Measurements from ENCODE around the gene CEP126.

Gene CEP126

GRCh38 chr11:101914738-101915426 lies at the start of gene CEP126:
Gene CEP126 (plus strand): TSS chr11:101915010. CDS start chr11:101915285, 275 bp downstream.
- peak; percentile 84 to 90 for DNase-seq

DNA sequence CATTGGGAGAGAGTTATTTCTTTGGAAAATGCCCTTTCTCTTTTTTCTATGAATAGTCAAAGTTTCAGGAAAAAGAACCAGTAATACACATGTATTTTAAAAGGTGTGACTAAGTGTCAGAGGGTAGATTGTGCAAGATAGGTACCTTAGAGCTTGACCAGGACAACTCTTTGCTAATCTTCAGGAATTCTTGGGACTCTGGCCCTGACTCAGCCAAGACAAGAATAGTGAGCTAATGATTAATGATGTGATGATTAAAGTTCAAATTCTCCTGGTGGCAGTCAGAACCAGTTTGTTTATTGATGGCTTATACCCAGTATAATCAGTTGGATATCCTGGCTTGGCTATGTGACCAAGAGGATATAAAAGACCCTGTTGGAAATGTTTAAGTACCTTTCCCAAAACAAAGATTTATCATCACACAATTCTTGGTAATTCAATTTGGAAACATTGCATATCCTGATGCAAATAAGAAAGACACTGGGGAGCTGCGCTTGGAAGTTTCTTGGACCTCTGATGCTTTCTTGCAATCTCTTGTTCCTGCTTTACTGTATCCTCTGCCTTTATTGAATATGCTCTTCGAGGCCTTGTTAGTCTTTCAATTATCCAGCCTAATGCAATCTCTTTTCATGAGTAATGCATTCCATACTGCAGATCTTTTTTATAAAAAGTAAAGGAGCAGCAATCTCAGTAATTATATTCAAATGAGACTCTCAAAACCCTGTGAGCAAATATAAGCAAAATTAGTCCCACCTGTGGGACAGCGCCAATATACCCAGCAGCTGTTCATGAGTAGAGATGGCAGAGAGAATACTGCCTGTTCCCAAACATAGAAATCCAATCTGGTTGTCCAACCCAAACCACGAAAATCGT lies 48.0 kb upstream of the CEP126 start:
- no peak for DNase-seq

DNA sequence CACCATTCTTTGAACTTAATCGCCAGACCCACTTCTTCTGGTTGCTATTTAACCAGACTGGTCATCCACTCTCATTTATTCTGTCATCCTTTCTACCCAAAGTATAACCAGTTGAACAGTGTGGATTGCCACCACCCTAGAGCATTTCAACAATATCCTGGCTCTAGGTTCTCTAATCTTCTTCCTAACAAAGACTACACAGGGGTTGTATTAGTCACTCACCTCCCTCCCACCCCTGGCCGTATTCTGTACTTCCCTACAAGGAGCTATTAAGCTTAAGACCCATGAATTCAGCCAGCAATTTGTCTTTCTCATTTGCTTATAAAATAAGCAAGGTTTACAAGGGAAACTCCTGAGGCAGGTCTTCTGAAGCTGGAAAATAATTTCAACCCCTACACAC lies 46.9 kb upstream of the CEP126 start:
- no peak for DNase-seq

DNA sequence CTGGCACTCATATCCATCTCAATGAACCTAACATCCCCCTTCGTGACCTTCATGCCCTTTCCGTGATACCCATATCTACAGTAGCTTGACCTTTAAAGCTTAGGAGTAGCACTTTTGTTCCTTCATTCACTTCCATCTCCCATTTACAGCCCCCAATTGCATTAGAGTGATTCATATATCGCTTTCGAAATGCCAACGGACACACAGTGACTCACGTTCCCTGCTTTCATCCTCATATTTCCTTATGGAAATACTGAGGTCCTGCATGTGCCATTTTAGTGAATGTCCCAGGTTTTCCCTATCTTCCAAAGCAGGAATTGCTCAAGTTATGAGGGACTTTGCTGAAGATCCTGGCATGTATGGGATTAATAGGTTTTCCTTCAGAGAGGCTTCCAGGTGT lies 44.3 kb upstream of the CEP126 start:
- DNase-seq: no peak

DNA sequence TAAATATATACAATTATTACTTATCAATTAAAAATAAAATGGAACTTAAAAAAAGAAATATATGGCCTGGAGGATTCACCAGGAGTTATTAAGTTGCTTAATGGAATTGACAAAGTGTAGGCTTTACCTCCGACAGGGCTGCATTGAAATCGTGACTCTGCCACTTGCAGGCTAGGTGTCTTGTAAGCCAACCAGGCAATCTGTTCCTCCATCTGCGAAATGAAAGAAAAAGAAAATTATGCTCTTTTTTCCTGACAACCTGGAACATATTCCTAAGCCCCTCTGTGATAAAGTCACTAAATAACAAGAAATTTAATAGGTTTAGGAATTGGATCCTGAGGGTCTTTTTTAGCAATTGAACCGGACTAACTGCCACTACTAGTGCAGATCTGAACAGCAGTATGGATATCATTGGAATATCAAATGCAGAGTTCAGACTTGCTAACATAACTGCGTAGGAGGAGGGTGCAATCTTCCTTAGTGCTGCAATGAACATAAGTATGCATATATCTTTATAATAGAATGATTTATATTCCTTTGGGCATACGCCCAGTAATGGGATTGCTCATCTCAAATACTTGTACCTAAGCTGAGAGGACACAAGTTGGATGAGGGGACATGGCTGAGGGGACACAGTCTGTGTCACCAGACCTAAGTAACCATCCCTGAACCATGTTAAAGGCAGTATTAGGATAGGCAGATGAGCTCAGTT lies 42.5 kb upstream of the CEP126 start:
- DNase-seq: no peak

DNA sequence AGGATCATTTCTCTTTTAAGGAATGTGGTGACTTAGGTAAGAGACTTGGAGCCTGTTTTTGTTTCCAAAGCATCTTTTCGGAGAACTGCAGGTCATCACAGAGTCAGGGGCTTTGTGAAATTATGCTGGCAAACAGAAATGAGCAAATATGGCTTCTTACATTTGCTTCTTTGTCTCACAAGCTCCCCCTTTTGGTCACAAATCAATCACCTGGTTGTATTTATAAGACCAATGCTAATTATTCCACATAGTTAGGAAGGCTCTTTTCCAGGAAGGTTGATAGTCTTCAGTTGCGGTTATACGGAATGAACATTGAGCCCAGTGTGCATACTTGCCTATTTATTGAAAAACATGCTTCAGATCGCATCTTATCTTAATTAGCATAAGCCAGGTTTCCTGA lies 34.6 kb upstream of the CEP126 start:
- DNase-seq: no peak

DNA sequence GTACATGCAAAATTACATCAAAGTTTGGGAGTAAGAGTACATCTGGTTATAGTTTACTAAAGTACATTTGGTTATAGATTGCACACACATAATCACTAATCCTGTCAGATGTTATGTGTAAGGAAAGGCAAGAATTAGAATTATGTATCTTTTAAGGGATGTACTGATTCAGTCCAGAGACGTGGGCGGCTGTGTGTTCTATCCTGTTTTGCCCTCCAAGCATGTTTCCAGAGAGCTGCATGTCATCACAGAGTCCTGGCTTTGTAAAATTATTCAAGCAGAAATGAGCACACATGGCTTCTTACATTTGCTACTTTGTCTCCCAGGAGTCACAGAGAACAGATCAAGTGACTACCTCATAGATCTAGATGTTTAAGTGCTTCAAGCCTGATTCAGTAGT lies 33.2 kb upstream of the CEP126 start:
- DNase-seq: no peak

DNA sequence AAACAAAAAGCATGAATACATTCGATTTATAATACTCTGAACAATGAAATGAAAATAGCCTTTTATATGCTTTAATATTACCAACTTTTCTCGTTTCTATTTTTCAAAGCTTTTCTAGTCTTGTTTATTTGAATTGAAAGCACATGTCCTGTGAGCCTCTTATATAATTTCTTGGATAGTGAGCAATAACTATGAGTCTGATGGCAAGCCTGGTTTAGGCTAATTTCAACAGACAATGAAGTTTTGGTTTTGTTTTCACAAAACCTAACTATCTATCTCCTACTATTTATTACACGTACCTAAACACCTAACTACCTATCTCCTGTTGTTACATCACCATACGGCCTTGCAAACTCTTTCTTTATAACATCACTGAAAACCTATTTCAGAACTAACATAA lies 29.2 kb upstream of the CEP126 start:
- no peak for DNase-seq

DNA sequence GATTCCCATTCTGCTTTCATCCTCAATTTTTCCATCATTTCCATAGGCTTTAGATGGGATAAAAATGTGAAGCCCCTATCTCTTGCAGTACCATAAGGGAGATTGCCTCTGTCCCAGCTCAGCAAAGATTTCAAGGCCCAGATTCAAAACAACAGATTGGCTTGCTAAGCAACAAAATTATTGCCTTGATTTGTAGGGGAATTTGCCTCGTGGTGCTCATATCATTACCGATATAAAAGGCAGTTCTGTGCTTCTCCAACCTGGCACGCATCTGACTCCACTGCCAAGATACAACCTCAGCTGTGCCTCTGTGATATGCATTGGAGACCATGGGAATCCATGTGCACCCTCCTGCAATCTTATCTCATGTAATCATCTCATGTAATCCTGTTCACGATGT lies 25.0 kb upstream of the CEP126 start:
- DNase-seq: no peak

- DNase-seq: no peak
These were observed 20.3 kb upstream of the CEP126 start for GRCh38 chr11:101894505-101894904.

GRCh38 chr11:101907815-101908214 lies 7.0 kb upstream of the CEP126 start:
- DNase-seq: no peak

DNA sequence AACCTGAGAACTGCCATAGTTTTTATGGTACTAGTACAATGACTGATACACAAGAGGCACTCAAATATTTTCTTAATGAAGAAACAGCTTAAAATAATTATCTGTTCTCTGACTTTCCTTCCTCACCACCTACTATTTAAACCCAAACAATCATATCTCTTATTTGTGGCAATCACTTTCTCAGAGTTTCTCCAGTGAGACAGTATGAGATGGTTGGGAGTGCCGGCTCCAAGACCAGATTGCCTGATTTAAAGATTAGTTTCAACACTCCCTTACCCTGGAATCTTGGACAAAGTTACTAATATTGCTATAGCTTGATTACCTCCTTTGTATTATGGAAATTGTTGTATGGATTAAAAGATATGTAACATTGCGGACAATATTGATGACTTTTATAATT lies 5.7 kb upstream of the CEP126 start:
- DNase-seq: no peak

GRCh38 chr11:101912823-101913284 lies 2.0 kb upstream of the CEP126 start:
- DNase-seq: no peak

GRCh38 chr11:101913656-101914055 lies 1.2 kb upstream of the CEP126 start:
- no peak for DNase-seq

DNA sequence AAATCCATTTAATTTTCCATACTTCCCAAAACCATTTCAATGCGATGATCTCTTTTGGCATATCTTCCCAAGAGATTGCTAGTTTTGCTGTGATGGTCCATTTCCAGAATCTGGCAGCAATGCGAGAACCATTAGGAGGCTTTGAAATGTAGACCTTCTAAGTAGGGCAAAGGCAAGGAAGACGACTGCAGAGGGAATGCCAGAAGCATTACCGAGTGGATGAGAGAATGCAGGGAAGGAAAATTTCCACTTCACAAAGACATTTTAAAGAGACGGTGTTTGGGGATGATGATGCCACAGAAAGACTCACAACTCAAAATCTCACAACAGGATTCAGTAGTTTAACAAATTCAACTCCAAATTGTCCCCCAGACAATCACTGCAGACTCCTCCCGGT lies 471 bp upstream of the CEP126 start:
- DNase-seq: no peak

GRCh38 chr11:101915791-101916291 lies 1.0 kb downstream of the CEP126 start:
- no peak for DNase-seq

DNA sequence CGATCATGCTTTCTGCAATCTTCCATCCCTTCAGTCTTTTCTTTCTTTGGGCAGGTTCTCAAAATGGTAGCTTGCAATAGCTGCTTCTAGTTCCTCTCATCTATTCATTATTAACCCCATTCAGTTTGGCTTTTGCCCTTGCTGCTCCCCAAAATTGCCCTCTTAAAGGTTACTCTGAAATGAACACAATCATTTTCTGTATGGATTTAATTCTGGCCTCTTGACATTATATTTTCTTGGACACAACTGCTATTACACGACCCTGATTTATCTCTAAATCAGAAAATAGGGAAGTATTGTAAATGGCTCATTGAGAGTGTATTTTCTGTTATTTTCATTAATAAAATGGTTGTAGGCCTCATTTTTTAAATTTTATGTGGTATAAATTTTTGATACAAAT lies 1.6 kb downstream of the CEP126 start, which contains the start of gene ANGPTL5:
Gene ANGPTL5 (minus strand): TSS at position 101 of the 400 bp plus-strand sequence. CDS start 8,613 bp downstream, outside the sequence.
- DNase-seq: no peak

GRCh38 chr11:101917226-101917625 lies 2.4 kb downstream of the CEP126 start:
- DNase-seq: no peak

GRCh38 chr11:101920992-101921391 lies 6.2 kb downstream of the CEP126 start:
- no peak for DNase-seq

- no peak for DNase-seq
These were observed 8.7 kb downstream of the CEP126 start for GRCh38 chr11:101923554-101923953.

DNA sequence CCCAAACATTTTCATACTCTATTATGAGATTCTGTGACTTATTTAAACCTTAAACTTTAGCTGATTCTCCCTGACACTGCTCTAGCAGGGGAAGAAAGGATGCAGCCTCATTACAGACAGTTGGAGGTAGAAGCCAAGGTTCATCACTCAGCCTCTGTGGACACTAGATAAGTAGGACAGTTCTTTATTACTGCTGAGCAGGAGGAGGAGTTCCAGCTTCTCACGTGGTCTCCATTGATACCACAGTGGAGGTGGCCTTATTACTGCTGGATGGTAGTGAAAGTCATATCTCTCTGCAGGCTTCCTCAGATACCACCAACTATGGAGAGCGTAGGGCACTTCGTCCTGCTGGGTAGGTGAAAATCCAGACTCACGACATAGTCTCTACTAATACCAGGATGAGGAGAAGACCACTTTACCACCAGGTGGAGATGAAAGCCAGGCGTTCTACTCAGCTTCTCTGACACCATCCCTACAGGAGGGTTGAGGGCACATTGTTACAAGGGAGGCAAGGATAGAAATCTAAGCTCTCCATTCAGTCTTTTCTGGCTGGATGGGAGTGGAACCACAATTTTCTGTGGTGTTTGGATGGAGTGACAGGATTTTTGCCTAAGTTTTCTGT lies 14.6 kb downstream of the CEP126 start:
- no peak for DNase-seq

DNA sequence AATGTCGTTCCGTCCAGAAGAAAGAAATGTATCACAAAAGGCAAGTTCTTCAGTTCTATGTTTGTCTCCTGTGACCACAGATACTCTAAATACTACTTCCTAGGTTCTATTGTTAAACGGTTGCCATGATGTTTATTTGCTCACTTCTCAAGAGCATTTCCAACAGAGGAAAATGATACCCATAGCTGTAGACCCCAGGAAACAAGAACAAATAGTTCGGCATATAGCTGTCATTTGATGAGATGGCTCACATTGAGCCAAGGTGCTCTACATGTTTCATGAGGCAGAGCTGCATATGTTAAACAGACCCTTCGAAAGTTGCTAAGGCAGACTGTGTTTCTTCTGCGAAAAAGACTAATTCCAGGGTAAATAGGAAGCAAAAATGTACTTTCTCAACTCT lies 16.9 kb downstream of the CEP126 start:
- no peak for DNase-seq
